A549 treated with ZK216348 at 1 μM for 4 hours (cell line): ENCODE measurements around the gene ADI1. TPM values are rescaled to one million over a fixed set of nuclear protein-coding genes. Genes with fewer than 3 reads are reported as not detected.

Source experiments
- total RNA-seq: library from RNA; stranded (reverse); fragments of 200-300 nt; extraction: Qiagen RNA extraction; gene quantifications from 5 replicates; pipeline ENCODE4 v1.2.3, GENCODE V29; 2022; ENCODE audit warnings: low read depth

The ADI1 gene, protein sequence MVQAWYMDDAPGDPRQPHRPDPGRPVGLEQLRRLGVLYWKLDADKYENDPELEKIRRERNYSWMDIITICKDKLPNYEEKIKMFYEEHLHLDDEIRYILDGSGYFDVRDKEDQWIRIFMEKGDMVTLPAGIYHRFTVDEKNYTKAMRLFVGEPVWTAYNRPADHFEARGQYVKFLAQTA
- total RNA-seq: 53.9 to 57.7 TPM (median 56.0 TPM) in 5 replicates

DNA sequence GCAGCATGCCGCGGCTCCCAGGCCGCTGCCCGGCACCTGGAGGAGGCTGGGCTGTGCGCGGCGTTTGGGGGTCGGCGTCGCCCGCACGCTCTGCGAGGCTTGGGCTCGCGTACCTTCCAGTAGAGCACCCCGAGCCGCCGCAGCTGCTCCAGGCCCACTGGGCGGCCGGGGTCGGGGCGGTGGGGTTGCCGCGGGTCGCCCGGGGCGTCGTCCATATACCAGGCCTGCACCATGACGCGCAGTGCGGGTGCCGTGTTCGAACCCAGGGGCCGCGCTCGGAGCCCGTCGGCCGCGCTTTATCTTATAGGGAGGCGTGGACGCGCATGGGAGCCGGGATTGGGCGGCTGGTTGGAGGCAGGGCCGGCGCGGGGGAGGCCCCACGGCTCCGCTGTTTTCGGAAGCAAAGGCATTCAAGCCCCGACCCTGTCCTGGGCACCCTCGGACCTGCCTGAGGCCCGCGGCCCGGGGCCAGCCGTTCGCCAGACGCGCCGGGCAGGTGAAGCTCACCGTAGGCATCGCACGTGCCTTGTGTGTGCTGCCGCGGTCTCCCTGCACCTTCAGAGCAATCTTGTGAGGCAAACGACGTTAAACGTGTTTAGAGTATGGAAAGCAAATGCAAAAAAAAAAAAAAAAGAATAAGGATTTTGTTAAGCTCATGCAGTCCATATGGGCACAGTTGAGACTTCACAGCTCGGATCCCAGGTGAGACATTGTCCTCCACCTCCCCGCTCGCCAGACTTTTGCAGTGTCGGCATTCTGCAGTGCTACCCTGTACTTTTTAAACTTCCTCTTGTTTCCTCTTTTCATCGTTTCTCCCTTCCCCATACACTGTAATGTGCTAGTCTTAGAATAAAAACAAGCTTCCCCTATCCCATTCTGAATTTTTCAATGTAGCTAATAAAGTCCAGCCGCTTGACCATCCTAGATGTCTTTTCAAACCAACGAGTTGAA lies at the start of gene ADI1:
TSS of gene ADI1 (minus strand) at position 277 of the 951 bp plus-strand sequence. CDS start at position 233, 44 bp downstream.

DNA sequence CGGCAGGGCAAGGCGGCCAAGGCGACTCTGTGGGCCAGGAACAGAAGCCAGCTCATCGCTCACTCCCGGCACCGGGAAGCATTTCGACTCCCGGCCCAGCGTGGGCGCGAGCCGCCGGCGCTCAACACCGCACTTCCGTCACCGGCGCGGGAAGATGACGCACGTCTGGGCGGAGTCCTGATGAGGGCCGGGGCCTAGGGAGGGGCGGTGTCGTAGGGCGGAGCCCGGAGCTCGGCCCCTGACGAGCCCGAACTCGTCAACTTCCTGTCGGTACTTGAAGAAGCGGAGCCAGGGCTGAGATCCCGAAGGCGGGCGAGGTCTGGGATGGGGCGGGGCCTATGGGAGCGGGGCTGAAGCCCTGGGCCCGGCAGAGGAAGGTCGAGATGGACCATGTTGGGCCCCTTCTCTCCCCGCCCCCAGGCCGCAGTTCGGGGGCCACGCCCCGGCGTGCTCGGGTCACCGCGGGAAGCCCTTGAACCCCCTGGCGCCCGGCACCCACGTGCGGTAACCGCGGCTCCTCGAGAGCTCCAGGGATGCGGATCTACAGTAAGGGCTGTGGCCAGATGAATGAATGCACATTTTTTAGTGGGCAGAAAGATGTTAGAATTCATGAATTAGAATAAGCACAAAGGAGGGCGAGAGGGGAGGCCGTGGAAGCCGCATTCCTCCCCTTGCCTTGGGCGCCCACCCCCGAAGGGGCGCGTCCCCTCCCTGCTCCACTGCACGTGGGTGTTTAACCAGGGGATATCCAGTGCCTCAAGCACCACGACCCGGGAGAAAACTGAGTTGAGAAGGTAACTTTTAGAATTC lies 39.1 kb upstream of the ADI1 start, which contains the start of gene RNASEH1:
TSS of gene RNASEH1 (minus strand) at position 129 of the 810 bp plus-strand sequence. CDS start at position 56, 73 bp downstream.

Other genes with a start within 250 kb of the ADI1 start
- gene EIPR1, start 141.7 kb downstream of the ADI1 start, total RNA-seq: 36.7 to 41.7 TPM (median 40.6 TPM) in 5 replicates
- 49.5 to 74.2 TPM (median 67.2 TPM) in 5 replicates for gene TRAPPC12, start 139.8 kb downstream of the ADI1 start, total RNA-seq
- 46.1 to 54.7 TPM (median 53.5 TPM) in 5 replicates for gene RNASEH1, start 38.8 kb upstream of the ADI1 start, total RNA-seq
- 2,882 to 4,590 TPM (median 3,077 TPM) in 5 replicates for gene RPS7, start 55.7 kb upstream of the ADI1 start, total RNA-seq
- 0.39 to 1.4 TPM (median 0.47 TPM) in 5 replicates for gene COLEC11, start 75.6 kb upstream of the ADI1 start, total RNA-seq
- not detected in 5 replicates for gene ALLC, start 138.7 kb upstream of the ADI1 start, total RNA-seq
- 0.77 TPM in 1 of 5 replicates, not detected in the others for gene DCDC2C, start 184.0 kb upstream of the ADI1 start, total RNA-seq